Fibroblast of mammary gland (primary cell): ENCODE measurements around the gene SGMS2.

ENCODE experiments used
- DNase-seq: peaks from one replicate; pipeline ENCODE4 v3.0.0-alpha.2; 2010; ENCODE audit warnings: low read depth
- H3K4me3 ChIP-seq: 2 replicates; pipeline ENCODE4 v1.5.1; 2011; ENCODE audit warnings: low read depth, mild to moderate bottlenecking, low read length, moderate library complexity; ENCODE audit not compliant: control insufficient read depth
- CTCF ChIP-seq: conservative IDR thresholded peaks from 2 replicates; pipeline ENCODE4 v1.5.1; 2011; ENCODE audit warnings: low read depth, low read length, inconsistent platforms; ENCODE audit not compliant: control insufficient read depth, insufficient read depth

SGMS2 gene

DNA sequence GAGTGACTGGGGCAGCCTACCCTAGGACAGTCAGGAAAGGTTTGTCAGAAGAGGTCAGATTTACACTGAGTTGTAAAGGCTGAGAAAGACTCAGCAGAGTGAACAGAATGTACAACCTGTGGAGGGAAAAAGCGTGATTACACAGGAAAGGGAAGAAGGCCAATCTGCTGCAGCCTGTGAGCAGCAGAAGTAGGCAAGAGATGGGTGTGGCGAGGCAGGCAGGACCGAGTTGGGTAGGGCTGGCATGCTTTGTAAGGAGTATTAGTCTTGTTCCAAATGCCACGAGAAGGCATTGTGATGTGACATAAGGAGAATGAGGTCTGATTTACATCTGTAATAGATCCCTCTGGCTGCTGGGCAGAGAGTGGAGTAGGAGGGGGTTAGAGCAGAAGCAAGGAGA, 12.6 kb downstream of the SGMS2 start:
- DNase-seq = no peak
- no peak overlapping the region for H3K4me3 ChIP-seq
- no peak for TF ChIP-seq CTCF

DNA sequence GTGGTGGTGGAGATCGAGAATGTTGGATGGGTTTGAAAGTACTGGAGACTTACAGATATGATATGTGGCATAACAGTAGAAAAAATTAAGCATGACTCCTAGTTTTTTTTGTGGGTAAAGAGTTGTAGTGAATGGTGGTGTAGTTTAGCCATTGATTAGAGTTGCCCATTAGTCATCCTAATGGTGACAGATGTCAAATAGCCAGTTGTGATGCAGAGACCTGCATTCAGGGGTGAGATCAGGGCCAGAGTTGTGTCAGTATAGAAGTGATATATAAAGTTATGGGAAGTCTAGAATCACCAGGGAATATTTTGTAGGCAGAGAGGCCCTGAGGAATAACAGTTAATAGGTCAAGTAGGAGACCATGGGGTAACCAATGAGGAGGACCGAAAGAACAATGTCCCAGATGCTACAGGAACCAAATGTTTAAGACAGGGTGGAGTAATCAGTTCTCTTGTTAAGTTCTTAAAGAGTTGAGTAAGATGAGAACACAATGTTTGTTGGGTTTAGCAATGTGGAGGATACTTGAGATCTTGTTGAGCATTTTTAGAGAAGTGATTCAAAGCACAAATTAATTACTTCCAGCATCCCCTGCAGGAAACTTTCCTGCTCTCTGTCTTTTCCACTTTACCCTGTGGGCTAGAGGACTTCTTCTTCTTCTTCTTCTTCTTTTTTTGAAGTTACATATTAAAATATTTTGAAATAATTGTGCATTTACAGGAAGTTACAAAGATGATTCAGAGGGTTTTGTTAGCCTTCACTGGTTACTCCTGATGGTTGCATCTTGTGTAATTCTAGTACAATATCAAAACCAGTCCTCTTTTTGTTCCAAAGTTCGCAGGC, 13.3 kb downstream of the SGMS2 start:
- peak; percentile 78 for DNase-seq

GRCh38 chr4:107838861-107839565, 14.3 kb downstream of the SGMS2 start:
- TF ChIP-seq CTCF = no peak
- peak; percentile 74 for DNase-seq
- no peak overlapping the region for H3K4me3 ChIP-seq

More for the DNA sequence above, 13.3 kb downstream of the SGMS2 start:
- no peak overlapping the region for H3K4me3 ChIP-seq
- no peak for TF ChIP-seq CTCF

DNA sequence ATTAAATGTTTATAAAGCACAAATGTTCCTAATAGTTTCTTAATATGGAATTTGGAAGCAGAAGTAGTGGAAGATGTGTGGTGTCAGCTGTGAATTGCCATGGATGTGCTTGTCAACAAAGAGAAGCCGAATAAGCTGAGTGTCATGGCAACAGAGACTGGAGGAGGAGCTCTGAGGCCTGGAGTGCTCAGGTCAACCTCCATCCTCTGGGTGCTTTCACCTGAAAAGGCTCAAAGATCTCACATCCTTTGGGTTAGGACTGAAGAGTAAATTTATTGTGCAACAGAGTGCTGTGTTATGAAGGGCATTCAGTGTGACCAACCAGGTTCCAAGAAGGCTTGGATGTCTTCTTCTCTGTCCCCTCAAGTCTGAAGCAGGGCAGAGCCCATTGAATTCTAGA, 18.7 kb downstream of the SGMS2 start:
- no peak for DNase-seq
- H3K4me3 ChIP-seq = no peak overlapping the region
- TF ChIP-seq CTCF = no peak

- no peak for TF ChIP-seq CTCF
- DNase-seq = no peak
- no peak overlapping the region for H3K4me3 ChIP-seq
These were observed 20.9 kb downstream of the SGMS2 start for GRCh38 chr4:107845681-107846080.

DNA sequence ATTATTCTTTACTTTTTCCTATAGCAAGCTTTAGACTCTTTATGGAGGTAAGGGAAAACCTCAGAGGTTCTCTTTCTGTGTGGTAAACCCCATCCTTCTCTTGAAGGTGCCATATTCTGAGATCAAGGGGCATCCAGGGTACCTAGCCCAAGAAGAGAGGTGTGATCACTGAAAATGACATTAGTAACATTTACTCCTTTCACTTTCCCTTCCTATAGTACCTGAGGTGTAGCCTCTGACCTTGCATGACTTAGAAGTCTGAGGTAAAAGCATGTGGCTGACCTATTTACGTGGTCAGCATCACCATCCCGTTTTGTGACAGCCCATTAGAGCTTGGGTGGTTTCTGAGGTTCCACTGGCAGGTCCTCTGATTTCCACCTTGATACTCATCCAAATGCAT, 25.7 kb downstream of the SGMS2 start:
- no peak for DNase-seq
- H3K4me3 ChIP-seq = no peak overlapping the region
- no peak for TF ChIP-seq CTCF
